DOHH2 (cell line): ENCODE results near the gene HIKESHI.

ENCODE experiments used
- H3F3A ChIP-seq: fragments of 200-600 bp; sonication (generic), shearing (Covaris generic); 2 replicates; pipeline ENCODE4 v1.6.0; 2016; ENCODE audit warnings: antibody characterized with exemption, mild to moderate bottlenecking; ENCODE audit not compliant: control insufficient read depth, insufficient read depth
- H3K27ac ChIP-seq: fragments of 200-600 bp; sonication (generic); 2 replicates; pipeline ENCODE4 v1.5.1; 2014; ENCODE audit warnings: low read depth, mild to moderate bottlenecking, low read length, moderate library complexity
- H3K27me3 ChIP-seq: fragments of 200-600 bp; sonication (generic); 2 replicates; pipeline ENCODE4 v1.6.1; 2014; ENCODE audit warnings: mild to moderate bottlenecking, low read length, mixed read lengths; ENCODE audit not compliant: control insufficient read depth
- H3K36me3 ChIP-seq: fragments of 200-600 bp; sonication (generic); 2 replicates; pipeline ENCODE4 v1.6.1; 2014; ENCODE audit warnings: mild to moderate bottlenecking, low read length, moderate library complexity, mixed read lengths; ENCODE audit not compliant: control insufficient read depth
- H3K4me1 ChIP-seq: fragments of 200-600 bp; sonication (generic); 2 replicates; pipeline ENCODE4 v1.6.1; 2014; ENCODE audit warnings: mild to moderate bottlenecking, low read length, mixed read lengths; ENCODE audit not compliant: control insufficient read depth
- H3K4me2 ChIP-seq: fragments of 200-600 bp; sonication (generic); 2 replicates; pipeline ENCODE4 v1.6.0; 2014; ENCODE audit warnings: mild to moderate bottlenecking, low read length, moderate library complexity
- H3K4me3 ChIP-seq: fragments of 200-600 bp; sonication (generic); 2 replicates; pipeline ENCODE4 v1.5.1; 2014; ENCODE audit warnings: mild to moderate bottlenecking, low read length, mixed read lengths
- H3K79me2 ChIP-seq: fragments of 200-600 bp; sonication (generic); 2 replicates; pipeline ENCODE4 v1.6.1; 2014; ENCODE audit warnings: mild to moderate bottlenecking, low read length, mixed read lengths; ENCODE audit not compliant: control insufficient read depth
- H3K9me2 ChIP-seq: fragments of 200-600 bp; sonication (generic); replicated peaks from 2 replicates; pipeline ENCODE4 v1.6.1; 2014; ENCODE audit warnings: mild to moderate bottlenecking, low read length, mixed read lengths; ENCODE audit not compliant: control insufficient read depth
- H3K9me3 ChIP-seq: fragments of 200-600 bp; sonication (generic); 2 replicates; pipeline ENCODE4 v1.6.1; 2014; ENCODE audit warnings: antibody characterized with exemption, low read length, mixed read lengths; ENCODE audit not compliant: control insufficient read depth, insufficient read depth
- H4K20me1 ChIP-seq: fragments of 200-600 bp; sonication (generic); 2 replicates; pipeline ENCODE4 v1.6.0; 2014; ENCODE audit warnings: low read depth, mild to moderate bottlenecking, antibody characterized with exemption, low read length, moderate library complexity; ENCODE audit not compliant: control insufficient read depth, insufficient read depth
- EZH2phosphoT487 ChIP-seq: fragments of 200-600 bp; sonication (generic); IDR thresholded peaks from 2 replicates; pipeline ENCODE4 v1.6.1; 2017; ENCODE audit warnings: borderline replicate concordance, mild to moderate bottlenecking, antibody characterized with exemption, low read length, moderate library complexity, mixed read lengths
- TF ChIP-seq, protein P1 (sequence below): fragments of 200-600 bp; sonication (generic); IDR thresholded peaks from one replicate; pipeline ENCODE4 v1.5.1; 2014; ENCODE audit warnings: antibody characterized with exemption, mild to moderate bottlenecking, low read depth, low read length; ENCODE audit not compliant: poor library complexity, severe bottlenecking

Gene HIKESHI

DNA sequence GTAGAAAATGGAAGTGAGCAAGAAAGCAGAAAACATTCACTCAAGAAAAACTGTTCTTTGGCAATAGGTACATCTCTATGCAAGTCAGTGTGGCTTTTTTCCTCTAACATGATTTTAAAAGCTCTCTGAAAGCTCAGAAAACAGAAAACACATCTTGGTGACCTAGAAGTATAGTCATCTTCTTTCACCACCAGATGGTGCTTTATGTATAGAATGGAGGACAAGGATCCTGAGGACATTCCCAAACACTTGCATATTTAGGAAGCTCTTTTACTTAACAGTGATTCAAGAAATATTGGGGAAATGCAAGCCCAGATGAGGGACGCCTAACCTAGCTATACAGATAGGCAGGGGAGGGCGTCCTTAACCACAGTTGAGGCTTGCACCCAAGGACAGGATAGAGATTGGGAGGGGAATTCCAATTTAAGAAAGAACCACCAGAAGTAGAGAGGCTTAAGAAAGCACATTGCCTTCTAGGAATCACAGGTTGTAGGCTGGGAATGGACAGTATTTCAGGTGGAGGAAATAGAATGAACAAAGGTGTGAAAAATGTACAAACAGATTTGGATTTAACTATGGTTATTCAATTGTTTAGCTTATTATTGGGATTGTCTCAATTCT, 58.8 kb downstream of the HIKESHI start:
- H3K27me3 ChIP-seq, result 0 out of 2 replicates have a peak, but pooled peaks cover 3% of the 10 kb centered on the region
- TF ChIP-seq, protein P1, sequence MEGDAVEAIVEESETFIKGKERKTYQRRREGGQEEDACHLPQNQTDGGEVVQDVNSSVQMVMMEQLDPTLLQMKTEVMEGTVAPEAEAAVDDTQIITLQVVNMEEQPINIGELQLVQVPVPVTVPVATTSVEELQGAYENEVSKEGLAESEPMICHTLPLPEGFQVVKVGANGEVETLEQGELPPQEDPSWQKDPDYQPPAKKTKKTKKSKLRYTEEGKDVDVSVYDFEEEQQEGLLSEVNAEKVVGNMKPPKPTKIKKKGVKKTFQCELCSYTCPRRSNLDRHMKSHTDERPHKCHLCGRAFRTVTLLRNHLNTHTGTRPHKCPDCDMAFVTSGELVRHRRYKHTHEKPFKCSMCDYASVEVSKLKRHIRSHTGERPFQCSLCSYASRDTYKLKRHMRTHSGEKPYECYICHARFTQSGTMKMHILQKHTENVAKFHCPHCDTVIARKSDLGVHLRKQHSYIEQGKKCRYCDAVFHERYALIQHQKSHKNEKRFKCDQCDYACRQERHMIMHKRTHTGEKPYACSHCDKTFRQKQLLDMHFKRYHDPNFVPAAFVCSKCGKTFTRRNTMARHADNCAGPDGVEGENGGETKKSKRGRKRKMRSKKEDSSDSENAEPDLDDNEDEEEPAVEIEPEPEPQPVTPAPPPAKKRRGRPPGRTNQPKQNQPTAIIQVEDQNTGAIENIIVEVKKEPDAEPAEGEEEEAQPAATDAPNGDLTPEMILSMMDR, result no peak
- no peak for TF ChIP-seq EZH2phosphoT487
- no peaks in the 10 kb centered on the region for H3K79me2 ChIP-seq
- no peaks in the 10 kb centered on the region for H3F3A ChIP-seq
- H3K4me1 ChIP-seq, result no peaks in the 10 kb centered on the region
- no peaks in the 10 kb centered on the region for H3K36me3 ChIP-seq
- H3K4me2 ChIP-seq, result no peak overlapping the region
- H3K9me3 ChIP-seq, result no peaks in the 10 kb centered on the region
- no peaks in the 10 kb centered on the region for H3K9me2 ChIP-seq
- H3K27ac ChIP-seq, result no peak overlapping the region
- H4K20me1 ChIP-seq, result no peaks in the 10 kb centered on the region
- no peak overlapping the region for H3K4me3 ChIP-seq

DNA sequence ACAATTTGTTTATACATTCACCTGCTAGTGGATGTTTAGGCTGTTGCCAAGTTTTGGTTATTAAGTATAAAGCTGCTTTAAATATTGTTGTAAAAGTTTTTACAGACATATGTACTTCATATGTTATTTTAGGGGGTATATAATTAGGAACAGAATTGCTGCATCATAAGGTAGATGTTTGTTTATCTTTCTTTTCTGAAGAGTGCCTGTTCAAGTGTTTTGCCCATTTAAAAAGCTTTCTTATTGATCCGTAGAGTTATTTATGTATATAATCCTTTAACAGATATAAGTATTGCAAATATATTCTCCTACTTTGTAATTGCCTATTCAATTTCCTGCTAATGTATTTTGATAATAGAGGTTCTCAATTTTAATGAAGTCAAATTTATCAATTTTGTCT, 61.4 kb downstream of the HIKESHI start:
- no peaks in the 10 kb centered on the region for H3F3A ChIP-seq
- no peak overlapping the region for H3K27ac ChIP-seq
- TF ChIP-seq, protein P1, result no peak
- TF ChIP-seq EZH2phosphoT487, result no peak
- no peaks in the 10 kb centered on the region for H3K79me2 ChIP-seq
- no peaks in the 10 kb centered on the region for H3K4me1 ChIP-seq
- no peak overlapping the region for H3K4me3 ChIP-seq
- H3K9me2 ChIP-seq, result no peaks in the 10 kb centered on the region
- H4K20me1 ChIP-seq, result no peaks in the 10 kb centered on the region
- no peaks in the 10 kb centered on the region for H3K36me3 ChIP-seq
- H3K27me3 ChIP-seq, result 0 out of 2 replicates have a peak, but pooled peaks cover 3% of the 10 kb centered on the region
- H3K4me2 ChIP-seq, result no peak overlapping the region
- no peaks in the 10 kb centered on the region for H3K9me3 ChIP-seq

DNA sequence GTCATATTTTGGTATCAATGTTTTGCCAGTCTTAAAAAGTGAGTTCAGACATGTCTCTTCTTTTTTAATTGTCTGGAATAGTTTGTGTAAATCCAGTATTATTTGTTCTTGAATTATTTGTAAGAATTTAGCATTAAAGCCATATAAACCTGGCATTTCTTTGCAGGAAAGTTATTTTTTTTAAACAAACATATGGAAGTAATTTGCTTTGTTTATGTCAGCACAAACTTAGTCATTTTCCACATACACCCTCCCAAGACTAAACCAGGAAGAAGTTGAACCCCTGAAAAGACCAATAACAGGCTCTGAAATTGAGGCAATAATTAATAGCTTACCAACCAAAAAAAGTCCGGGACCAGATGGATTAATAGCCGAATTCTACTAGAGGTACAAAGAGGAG, 63.5 kb downstream of the HIKESHI start:
- Histone ChIP-seq H3K27me3 (no peaks in the 10 kb centered on the region), H3K4me2 (no peak overlapping the region), H3K4me3 (no peak overlapping the region), H3K4me1 (no peaks in the 10 kb centered on the region), H3K79me2 (no peaks in the 10 kb centered on the region), H3K36me3 (no peaks in the 10 kb centered on the region), H3K27ac (no peak overlapping the region), H4K20me1 (no peaks in the 10 kb centered on the region), H3K9me3 (no peaks in the 10 kb centered on the region), H3F3A (no peaks in the 10 kb centered on the region), H3K9me2 (no peaks in the 10 kb centered on the region)
- TF ChIP-seq EZH2phosphoT487, result no peak
- TF ChIP-seq, protein P1, result no peak
